A204.1 (cell line): Measurements from ENCODE around the gene CYP1B1.
"Not testable (repeated sequence)": the region's sequence is repeated elsewhere in the genome, so short reads cannot be mapped to it uniquely, and the experiment has no call there.

Experiments used
- FAIRE-seq: peaks from 2 replicates; lab custom pipeline; 2012; peaks lifted over from hg19 to GRCh38; lab: Jason Lieb, UNC

CYP1B1 gene

DNA sequence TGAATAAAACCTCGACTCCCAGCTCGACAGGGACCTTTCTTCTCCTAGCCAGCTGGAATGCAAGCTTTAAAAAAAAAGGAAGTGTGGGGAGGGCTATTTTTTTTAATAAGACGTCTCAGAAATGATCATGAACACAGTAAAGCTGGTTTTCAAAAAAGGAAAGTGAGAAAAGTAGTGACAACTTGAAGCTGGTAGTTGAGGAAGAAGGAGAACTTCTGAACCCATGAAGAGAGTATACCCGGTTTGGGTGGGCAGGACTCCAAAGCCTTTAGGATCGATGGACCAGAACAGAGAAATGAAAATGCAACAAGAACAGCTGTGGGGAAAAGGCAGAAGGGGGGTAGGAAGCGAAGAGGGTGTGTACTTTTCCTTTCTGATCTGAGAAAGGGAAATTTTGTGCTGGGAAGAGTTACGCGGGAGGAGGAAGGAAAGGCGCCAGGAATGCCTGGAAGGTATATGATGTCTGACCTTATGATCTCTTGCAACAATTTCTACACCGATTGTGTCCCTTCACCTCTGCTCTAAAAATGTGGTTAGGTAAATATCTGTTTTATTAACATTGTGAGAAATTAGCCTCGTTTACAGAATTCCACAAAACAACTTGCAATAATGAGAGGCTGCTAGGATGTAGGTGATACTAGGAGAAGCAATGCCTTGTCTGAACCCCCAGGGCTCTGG lies 22.6 kb upstream of the CYP1B1 start:
- FAIRE-seq, result no peak

DNA sequence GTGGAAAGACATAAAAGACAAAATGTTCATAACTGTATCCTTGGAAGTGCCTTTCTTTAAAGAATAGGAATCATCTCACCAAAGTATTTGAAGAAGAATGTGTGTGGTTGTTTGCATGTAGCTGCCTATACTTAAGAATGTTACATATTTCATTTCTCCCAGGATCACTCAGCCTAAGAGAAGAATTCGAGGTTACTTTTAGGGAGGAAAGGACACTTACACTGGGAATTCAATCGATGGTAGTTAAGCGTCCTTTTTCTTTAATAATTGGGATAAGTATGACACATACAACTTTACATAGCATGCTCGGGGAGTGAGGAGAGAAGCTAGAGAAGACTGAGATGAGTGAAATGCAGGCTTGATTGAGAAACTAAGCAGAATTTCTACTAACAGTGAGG lies 22.0 kb upstream of the CYP1B1 start:
- FAIRE-seq, result no peak

DNA sequence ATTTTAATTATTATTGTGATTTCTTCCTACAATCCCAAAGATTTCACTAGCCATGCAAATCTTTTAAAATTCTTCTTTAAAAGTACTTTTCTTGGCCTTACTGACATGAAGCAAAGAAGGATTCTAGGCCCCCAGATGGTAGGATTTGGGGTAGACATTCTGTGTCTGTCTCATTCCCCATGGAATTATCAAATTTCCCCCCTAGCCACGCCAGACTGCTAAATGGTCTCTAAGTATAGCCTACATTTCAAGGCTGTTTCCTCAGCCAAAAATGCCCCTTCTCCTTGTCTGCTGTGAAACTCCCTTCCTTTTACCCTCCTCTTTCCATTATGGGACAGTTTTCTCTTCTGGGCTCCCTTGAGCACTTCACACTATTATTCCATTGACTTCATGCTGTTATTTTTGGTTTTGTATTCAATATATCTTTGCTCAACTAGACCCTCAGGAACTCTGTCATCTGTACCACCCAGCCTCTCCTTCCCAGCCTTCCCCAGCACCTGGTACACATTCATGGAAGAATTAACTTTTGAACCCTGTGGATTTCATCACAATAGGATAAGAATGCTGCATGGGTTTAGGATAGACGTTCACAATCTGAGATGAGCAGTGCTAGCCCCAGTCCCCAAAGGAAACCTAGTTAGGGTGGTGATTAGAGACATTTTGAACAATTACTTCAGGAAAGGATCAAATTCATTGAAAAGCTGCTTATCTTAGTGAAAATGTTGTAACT lies 21.5 kb upstream of the CYP1B1 start:
- no peak for FAIRE-seq

DNA sequence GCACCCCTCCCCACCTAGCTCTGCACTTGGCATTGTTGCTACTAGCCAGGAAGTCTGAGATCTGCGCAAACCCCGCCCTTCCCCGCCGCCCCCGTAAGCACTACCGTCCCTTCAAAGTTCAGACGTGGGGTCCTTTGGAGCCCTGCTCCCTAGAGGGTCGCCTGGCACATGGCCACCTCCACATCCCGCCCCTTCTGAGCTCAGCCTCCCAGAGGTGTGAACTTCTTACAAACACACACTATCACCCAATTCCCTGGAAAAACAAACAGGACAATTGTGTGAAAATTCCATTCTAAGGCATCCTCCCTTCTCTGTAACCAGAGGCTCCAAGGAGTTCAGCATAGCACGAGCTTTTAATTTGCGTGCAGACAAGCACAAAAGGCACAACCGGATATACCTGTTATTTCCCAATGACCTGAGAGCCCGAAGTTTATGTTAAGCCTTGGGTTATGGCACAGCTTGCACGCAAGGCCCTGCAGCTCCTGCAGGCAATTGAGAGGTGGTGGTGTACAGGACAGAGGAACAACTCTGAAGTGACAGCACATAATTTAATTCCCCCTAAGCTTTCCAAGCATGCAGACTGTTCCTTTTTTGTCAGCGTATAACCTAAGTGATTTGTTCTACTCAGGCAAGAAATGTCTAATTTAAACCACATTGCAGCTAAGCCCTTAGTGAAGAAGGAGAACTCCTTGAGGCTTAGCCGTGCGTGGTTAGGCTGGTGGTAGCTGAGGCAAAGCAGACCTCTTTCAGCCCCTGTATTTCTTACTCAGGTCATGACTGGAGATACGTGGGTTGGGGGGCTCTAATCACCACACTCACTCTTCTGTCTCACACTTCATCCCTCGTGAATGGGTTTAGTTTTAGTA lies 20.3 kb upstream of the CYP1B1 start:
- FAIRE-seq, result no peak

DNA sequence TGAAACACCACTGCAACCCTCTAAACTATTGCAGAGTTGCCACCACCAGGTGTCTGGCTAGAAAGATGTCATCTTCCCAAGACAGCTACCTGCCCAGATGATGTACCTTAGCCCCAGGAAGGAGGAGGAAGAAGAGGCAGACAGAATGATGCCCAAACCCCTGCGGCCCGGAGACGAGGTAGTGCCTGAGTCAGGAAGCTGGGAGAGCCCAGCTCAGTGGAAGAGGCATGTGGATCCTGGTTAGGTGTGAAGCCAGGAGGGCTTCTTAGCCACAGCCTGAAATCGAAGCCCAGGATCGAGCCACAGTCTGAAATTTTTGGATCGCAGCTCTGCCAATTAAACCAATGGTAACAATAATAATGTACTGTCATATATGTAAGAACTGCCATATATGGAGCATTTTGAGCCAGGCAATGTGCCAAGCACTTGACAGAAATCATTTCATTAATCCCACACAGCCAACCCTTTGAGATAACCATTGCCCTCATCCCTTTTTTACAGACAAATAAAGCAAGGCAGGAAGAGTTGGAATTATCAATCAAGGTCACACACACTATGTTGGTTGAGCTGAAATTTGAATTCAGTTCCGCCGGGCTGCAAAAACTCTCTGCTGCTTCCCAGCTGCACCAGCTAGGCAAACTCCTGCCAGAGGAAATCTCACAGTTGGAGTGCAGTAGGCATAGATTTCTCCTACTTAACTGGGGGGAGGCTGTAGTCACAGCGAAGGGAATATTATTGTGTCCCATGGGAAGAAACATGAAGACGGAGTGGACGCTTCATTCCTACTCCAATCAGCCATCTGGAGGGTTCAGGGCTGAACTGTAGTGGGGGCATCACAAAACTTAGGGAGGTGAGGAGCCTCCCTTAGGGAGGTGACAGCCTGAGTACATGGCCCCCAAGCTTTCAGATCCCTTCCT lies 19.4 kb upstream of the CYP1B1 start:
- FAIRE-seq, result no peak

DNA sequence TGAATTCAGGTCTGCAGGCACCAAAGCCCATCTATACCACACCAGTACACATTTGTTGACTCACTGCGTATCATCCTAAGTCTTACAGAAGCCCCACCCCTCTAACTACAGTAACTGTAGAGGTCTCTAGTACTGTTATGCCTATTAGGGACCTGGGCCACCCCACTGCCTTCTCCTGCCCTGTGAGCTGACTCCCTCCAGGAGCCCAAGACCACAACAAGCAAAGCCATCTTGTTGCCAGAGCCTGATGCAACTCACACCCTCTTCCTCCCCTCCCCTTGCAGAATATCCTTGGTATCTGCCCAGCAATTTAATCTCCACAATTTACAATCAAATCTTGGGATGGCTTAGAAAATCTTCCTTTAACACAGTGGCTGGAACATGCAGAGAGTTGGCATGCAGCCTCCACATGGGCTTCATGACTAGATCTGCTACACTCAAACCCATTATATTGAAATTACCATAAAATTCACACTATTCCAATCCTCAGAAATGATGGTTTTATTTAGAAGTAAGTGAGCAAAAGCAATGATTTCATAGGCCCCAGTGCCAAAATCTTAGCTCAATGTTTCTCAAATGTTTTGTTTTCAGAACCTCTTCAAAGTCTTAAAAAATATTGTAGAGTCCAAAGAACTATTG lies 17.7 kb upstream of the CYP1B1 start:
- no peak for FAIRE-seq

DNA sequence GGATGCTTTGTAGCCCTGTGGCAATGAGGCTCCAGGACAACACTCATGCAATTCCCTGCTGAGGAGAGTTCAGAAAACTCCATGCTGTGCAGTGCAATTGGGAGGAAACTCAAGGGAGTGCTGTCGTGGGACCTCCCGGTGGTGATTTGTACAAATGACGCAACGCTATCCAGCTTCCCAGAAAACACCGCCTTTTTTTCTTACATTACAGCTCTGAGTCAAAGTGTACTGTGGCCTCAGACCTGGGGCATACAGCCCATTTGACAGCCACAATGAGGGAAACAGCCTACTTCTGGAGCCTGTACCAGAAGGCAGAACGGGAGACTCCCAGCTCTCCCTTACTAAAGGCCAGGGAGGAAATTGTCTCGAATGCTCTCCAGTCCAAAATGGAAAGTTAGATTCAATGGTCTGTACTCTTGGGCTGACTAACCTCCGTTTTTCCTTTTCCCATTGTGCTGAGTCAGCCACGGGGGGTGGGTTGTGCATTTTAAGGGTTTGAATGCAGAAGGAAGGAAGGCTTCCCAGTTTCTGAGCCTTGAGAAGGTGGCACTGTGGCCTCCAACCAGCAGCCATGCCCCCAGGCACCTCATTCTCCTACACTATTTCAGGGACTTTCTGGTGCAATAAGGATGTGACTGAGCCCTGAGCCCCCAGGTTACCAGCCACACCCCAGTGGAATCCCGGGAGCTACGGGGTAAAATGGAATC lies 16.4 kb upstream of the CYP1B1 start:
- no peak for FAIRE-seq

DNA sequence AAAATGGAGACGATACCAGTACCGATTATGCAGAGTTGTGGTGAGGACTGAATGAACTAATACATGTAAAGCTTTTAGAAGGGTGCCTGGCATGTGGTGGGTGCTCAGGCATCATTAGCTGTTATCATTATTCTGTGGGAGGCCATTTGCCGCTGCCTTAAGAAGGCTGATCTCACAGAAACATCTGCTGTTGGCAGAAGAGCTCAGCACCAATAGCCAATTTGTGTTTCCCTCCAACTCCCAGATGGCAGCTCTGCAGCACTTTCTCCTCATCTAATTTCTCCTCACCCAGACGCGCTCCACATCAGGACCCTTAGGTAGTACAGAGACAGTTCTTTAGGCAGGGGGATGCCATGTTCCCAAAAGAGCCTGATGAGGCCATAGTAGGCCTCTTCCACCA lies 15.8 kb upstream of the CYP1B1 start:
- FAIRE-seq, result no peak

DNA sequence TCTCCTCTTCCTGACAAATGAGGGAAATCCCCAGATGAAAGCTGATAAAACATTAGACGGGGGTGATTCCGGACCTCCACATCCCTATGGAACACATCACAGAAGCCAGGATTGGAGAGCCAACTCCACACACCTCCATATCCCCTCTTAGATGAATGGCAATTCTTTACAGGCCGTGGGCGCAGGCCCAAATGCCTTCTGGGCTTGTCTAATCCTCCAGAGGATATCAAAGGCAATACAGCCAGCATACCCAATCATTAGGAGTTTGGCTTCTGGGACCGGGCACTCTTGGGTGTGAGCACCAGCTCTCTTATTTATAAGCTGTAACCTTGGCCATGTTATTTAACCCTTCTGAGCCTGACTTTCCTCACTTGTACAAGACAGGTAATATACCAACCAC lies 15.0 kb upstream of the CYP1B1 start:
- no peak for FAIRE-seq

DNA sequence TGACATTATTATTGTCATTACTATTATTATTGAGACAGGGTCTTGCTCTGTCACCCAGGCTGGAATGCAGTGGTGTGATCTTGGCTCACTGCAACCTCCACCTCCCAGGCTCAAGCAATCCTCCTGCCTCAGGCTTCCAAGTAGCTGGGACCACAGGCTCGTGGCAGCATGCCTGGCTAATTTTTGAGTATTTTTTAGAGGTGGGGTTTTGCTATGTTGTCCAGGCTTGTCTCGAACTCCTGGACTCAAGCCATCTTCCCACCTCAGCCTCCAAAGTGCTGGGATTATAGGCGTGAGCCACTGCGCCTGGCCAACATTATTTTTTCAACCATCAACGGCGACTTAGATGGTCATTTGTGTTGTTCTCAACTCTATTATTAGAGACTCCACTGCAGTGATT lies 14.3 kb upstream of the CYP1B1 start:
- not testable (repeated sequence) for FAIRE-seq

DNA sequence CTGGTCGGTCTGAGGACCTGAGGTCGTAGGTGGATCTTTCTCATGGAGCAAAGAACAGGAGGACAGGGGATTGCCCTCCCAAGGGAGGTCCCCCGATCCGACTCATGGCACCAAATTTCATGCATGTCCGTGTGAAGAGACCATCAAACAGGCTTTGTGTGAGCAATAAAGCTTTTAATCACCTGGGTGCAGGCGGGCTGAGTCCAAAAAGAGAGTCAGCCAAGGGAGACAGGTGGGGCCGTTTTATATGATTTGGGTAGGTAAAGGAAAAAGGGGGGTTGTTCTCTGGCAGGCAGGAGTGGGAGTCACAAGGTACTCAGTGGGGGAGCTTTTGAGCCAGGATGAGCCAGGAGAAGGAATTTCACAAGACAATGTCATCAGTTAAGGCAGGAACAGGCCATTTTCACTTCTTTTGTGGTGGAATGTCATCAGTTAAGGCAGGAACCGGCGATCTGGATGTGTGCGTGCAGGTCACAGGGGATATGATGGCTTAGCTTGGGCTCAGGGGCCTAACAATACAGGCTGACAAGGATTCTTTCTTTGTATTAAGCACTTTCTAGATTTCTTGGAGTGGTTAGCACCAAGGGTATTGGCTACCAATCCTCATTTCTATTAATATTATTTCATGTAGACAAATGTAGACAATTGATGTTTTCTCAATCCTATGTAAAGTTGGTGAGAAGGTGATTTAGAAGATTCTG lies 10.2 kb upstream of the CYP1B1 start:
- FAIRE-seq, result not testable (repeated sequence)

DNA sequence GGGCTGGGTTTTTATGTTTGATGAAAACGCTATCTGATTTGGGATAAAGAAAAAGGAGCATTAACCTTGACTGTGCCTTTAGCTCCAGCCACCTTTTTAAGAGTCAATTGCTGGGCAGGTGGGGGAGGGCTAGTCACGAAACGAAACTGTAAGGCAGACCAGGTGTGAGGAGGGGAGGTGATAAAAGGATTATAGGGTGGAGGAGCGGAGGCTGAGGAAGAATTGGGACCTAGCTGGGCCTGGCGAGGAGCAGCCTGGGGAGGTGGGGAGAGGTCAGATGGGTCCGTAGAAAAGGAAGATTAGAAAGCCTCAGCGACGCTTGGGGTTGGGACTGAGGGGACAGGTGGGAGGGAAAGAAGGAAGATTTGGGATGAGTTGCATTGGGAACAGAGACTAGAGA lies 8.6 kb upstream of the CYP1B1 start:
- FAIRE-seq, result not testable (repeated sequence)

DNA sequence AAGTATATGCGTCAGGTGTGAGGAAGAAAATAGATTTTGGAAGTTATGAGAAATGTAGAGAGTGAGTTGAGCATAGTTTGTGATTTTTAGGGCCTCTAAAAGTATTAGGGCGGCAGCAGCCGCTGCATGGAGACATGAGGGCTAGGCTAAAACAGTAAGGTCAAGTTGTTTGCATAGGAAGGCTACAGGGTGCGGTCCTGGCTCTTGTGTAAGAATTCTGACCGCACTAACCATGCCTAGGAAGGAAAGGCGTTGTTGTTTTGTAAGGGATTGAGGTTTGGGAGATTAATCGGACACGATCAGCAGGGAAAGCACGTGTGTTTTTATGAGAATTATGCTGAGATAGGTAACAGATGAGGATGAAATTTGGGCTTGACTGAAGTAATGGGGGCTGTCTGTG lies 6.8 kb upstream of the CYP1B1 start:
- FAIRE-seq, result not testable (repeated sequence)

DNA sequence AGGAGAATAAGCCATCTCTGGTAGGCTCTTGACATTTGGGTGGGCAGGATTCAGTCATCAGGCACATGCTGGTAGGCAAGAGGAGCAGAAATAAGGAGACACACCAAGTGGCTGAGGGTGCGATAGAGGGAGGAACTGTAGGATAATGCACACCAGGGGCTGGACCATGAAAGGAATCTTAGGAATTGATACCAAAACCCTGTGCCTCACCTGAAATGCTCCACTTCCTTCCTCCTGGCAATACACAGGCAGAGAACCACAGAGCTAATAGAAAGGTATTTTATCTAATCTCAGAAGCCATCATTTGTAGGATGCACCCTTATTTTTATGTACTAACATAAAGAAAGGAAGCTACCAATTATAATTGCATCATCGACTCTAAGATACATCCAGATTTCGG lies 4.4 kb upstream of the CYP1B1 start:
- FAIRE-seq, result no peak

DNA sequence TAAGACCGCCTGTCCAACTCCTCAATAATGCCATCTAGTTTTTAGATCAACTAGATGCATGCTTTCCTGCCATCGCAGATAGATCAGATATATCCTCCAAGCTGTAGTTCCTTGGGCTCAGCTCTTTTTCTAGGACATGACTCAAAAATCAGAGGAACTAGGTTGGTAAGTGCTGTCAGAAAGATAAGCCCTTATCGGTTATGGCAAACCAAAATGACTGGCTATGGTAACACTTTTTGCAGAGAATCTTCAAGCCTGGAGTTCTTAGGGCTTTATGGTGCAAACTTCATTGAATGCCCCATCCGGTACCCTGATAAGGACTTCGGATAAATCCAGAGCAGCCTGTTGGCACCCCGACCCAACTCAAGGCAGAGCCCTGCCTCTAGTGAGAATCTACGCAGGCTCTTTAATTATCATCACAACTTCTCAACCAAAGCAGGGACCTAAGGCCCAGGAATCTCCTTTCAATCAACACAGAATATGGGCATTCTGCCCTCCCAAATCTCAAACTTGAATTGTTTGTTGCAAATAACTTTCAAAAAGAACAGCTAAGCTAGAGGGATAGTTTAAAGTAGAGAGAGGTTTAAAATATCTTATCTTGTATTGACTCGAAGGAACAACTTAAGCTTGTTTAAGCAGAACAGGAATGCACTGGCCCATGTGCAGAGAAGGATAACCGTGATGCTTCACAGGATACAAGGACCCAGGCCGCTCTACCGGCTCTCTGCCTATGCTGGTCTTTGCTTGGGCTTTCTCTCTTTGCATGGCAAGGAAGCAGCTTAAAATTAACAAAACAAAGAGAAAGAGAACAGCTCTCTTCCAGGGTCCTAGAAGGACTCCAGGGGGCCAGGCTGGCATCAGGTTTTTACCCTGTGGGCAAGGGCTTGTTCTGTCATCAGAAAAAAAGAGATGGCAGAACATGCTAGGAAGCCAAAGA lies 3.4 kb upstream of the CYP1B1 start:
- FAIRE-seq, result no peak

DNA sequence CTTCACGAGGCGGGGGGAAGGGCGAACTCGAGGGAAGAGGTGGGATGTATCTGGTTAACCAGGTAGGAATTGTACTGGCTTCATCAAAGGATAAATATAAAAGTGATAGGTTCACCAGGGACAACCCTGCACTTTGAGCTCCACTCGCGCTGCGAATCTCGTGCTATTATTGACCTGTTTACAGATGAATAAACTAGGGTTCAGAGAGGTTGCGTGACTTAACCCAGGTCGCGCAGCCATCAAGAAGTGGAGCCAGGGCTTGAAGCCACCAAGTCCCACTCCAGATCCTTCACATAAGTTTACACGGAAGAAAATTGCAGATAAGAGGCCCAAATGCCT lies 1.4 kb upstream of the CYP1B1 start:
- no peak for FAIRE-seq

DNA sequence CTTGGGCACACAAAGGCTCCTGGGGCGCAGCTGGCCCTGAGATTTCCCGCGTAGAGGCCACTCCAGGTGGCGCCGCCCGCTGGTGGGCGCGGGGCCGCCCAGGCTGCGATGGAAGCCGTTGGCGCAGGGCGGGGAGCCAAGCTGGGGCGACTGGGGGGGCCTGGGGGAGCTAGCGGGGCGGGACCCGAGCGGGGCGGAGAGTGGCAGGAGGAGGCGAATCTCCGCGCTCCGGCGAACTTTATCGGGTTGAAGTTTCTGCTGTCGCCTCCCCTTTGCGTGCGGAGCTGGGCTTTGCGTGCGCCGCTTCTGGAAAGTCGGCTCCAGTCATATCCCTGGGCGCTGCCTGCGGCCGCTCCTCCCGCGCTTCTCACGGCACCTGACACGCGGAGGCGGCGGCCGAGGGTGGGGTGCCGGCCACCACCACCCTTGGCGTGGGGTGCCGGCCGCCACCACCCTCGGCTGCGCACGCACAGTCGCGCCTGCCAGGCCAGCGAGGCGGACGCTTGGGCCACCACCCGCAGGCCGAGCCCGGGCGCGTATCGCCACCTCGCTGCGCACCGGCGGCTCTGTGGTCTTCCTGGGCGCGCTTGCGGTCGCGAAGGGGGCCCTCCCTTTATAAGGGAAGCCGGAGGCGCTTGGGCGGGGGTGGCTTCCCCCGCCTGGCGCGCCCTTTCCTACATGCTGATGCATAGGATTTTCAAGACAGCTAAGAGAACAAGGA lies 919 bp upstream of the CYP1B1 start:
- no peak for FAIRE-seq

DNA sequence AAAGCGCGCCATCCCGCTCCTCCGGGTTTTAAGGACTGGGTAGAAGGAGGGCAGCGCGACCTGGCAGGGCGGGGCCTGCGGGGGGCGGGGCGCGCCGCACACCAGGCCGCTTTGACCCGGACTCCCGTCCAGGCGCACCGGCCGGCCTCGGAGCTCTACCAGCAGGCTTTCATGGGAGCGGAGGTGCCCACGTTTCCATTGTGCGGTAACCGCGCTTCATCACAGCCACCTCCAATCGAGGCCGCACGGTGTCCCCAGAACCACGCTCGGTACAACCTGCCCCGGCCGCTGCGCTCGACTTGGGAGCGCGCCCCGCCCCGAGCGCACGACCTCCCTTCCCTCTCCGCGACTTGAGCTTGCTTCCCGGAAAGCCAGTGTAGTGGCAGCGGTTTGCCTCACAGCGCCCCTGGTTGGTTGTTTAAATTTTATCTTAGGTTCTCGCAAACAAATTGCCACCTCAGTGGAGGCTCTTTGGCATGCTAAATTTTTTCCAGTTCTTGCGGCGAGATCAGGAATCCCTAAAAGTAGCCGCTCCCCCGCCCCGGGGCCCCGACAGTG lies 280 bp upstream of the CYP1B1 start:
- no peak for FAIRE-seq
